RWPE1 (cell line): ENCODE measurements around the gene FHIP1B.
A peak's percentile ranks its signal among the peaks of the same experiment; 100 is the strongest.
"Not testable (repeated sequence)": the region's sequence is repeated elsewhere in the genome, so short reads cannot be mapped to it uniquely, and the experiment has no call there.

ENCODE experiments used
- CTCF ChIA-PET: fragments of 350-600 bp; sonication (Branson Sonifier 250); formaldehyde crosslinking; extraction: SDS; loops from one replicate; lab custom pipeline; 2021; lab: Yijun Ruan, JAX
- POLR2A ChIA-PET: fragments of 400-600 bp; formaldehyde crosslinking; extraction: SDS; loops from one replicate; lab custom pipeline; 2020; ENCODE audit warnings: antibody characterized with exemption; ENCODE audit not compliant: low non-redundant PET; lab: Yijun Ruan, JAX
- DNase-seq: peaks from one replicate; pipeline ENCODE4 v3.0.0; 2012; ENCODE audit warnings: low spot score
- H3K27ac ChIP-seq: fragments of 450-650 bp; 2 replicates; pipeline ENCODE4 v1.5.1; 2017
- TF ChIP-seq, protein P1 (sequence below): fragments of 450-650 bp; conservative IDR thresholded peaks from 2 replicates; pipeline ENCODE4 v1.5.1; 2017; ENCODE audit warnings: low read depth, mild to moderate bottlenecking

Gene FHIP1B

DNA sequence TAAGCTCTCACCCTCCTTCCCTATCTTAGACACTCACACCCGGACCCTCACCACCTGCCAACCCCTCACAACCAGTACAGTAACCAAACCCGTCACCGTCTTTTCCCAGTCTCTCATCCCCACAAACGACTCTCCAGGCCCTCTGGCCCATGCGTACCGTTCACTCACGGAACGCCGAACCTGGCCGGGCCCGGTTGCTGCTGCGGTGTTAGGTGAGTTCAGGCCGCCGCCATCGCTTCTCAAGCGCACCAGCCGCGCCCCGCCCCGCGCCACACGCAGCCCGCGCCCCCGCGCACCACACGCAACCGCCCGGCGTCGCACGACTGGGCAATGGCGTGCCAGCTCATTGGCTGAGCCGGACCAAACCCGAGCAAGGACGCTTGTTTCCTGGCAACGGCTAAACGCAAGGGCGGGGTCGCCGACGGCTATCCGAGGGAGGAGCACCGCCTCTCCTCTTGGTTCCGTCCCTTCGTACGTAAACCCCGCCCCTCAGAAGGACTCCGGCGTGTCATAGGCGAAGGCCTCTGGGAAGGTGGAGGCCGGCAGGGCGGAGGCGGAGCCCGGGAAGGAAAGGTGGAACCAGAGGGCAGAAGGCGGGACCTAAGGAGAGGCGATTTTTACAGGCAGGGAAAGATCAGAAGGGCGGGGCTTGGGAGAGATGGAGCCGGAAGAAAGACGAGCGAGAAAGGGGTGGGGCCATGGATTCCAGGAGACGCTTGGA is at the start of gene FHIP1B:
Gene FHIP1B, minus strand, starts transcription at position 250 of the 721 bp plus-strand sequence. CDS start 10,120 bp downstream, outside the sequence.
- H3K27ac ChIP-seq = peak within 1 kb of the TSS; percentile 83
- CTCF ChIA-PET = interaction anchor here (1.5 kb wide), 1 partner anchor 119 kb away, joined by 9 read pairs; no protein-coding TSS in a partner anchor
- peak; percentile 96 for DNase-seq
- POLR2A ChIA-PET = interaction anchor here (0.5 kb wide), 1 partner anchor 33 kb away, joined by 3 read pairs; no protein-coding TSS in a partner anchor
- TF ChIP-seq, protein P1, sequence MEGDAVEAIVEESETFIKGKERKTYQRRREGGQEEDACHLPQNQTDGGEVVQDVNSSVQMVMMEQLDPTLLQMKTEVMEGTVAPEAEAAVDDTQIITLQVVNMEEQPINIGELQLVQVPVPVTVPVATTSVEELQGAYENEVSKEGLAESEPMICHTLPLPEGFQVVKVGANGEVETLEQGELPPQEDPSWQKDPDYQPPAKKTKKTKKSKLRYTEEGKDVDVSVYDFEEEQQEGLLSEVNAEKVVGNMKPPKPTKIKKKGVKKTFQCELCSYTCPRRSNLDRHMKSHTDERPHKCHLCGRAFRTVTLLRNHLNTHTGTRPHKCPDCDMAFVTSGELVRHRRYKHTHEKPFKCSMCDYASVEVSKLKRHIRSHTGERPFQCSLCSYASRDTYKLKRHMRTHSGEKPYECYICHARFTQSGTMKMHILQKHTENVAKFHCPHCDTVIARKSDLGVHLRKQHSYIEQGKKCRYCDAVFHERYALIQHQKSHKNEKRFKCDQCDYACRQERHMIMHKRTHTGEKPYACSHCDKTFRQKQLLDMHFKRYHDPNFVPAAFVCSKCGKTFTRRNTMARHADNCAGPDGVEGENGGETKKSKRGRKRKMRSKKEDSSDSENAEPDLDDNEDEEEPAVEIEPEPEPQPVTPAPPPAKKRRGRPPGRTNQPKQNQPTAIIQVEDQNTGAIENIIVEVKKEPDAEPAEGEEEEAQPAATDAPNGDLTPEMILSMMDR = no peak

DNA sequence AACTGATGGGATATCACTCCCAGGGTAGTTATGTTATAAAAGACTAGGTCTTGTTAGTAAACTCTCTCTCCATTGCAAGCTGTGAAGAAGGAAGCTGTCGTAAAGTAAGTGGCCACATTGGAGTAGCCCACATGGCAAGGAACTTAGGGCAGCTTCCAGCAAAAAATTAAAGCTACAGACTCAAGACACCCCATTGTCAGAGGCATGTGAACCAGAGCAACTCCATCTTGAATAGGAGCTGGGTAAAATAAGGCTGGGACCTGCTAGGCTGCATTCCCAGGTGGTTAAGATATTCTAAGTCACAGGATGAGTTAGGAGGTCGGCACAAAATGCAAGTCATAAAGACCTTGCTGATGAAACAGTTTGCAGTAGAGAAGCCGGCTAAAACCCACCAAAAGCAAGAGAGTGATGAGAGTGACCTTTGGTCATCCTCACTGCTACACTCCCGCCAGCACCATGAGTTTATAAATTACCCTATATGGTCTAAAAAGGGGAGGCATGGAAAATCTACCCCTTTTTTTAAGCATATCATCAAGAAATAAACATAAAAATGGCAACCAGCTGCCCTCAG is 49.1 kb upstream of the FHIP1B start:
- CTCF ChIA-PET = interaction anchor here (1.6 kb wide), 1 partner anchor 32 kb away, joined by 4 read pairs; no protein-coding TSS in a partner anchor
- TF ChIP-seq, protein P1 = no peak
- DNase-seq = no peak

DNA sequence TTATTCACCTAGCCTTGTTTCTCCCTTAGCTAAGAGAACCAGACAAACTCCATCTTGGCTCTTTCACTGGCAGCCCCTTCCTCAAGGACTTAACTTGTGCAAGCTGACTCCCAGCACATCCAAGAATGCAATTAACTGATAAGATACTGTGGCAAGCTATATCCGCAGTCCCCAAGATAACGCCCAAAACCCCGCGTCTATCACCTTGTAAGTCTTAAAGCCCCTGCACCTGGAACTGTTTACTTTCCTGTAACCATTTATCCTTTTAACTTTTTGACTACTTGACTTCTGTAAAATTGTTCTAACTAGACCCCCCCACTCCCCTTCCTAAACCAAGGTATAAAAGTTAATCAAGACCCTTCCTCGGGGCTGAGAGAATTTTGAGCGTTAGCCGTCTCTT is 46.4 kb upstream of the FHIP1B start:
- CTCF ChIA-PET, DNase-seq, H3K27ac ChIP-seq, POLR2A ChIA-PET: not testable (repeated sequence)

More for the DNA sequence above, 49.1 kb upstream of the FHIP1B start:
- POLR2A ChIA-PET = no interaction called here
- no peak overlapping the region for H3K27ac ChIP-seq

DNA sequence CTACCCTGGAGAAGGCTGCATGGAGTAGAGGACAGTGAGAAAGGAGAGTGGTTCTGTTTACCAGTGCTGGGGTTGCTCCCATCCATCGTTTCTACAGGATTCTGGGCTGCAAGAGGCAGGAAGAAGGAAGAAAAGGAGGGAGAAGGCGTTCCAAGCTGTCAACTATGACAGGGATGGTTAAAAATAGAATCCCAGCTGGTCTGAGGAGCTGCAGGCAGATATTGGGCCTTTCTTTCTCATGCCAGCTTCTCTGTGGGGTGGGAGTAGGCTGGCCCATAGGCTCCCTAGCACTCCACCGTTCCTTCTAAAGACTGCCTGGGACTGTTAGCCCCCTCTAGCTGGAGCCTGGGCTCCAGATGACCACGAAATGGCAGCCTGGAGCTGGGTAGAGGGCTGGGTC is 38.8 kb upstream of the FHIP1B start:
- POLR2A ChIA-PET = no interaction called here
- CTCF ChIA-PET = no interaction called here
- H3K27ac ChIP-seq = no peak overlapping the region
- TF ChIP-seq, protein P1 = no peak
- DNase-seq = no peak

DNA sequence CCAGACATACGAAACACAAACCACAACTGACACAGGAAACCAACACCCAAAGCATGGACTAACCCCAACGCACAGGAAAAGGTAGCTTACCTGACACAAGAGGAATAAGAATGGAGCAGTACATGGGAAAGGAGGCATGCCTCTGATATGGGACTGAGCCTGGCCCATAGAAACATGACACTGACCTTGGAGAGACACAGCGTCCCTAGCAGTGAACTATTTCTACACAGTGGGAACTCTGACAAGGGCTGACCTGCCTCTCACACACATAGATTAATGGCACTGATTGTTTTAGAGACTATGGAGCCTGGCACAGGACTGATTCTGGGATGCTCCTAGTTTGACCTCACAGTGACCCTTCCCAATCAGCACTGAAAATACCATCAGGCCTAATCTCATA is 37.2 kb upstream of the FHIP1B start:
- ChIA-PET CTCF (no interaction called here), POLR2A (no interaction called here)
- TF ChIP-seq, protein P1 = no peak
- DNase-seq = no peak
- no peak overlapping the region for H3K27ac ChIP-seq

DNA sequence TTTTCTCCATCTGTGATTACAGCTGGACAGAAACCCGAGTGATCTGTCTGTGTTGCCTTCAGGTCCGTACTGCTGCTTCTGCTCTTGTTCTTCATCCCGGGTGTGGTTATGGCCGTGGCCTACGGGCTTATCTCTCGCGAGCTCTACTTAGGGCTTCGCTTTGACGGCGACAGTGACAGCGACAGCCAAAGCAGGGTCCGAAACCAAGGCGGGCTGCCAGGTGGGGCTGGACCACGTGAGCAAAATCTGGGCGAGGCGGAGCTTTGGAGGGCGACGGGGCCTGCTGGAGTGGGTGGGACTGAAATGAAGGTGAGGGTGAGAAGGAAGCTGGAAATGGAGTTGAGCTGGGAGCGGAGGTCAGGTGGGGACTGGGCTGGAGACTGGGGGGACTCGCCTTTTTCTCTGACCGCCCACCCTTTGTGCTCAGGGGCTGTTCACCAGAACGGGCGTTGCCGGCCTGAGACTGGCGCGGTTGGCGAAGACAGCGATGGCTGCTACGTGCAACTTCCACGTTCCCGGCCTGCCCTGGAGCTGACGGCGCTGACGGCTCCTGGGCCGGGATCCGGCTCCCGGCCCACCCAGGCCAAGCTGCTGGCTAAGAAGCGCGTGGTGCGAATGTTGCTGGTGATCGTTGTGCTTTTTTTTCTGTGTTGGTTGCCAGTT is 36.3 kb upstream of the FHIP1B start:
- H3K27ac ChIP-seq = no peak overlapping the region
- DNase-seq = no peak
- POLR2A ChIA-PET = no interaction called here
- TF ChIP-seq, protein P1 = no peak
- CTCF ChIA-PET = no interaction called here
